Cardiac septum (tissue), 1 donor: Measurements from ENCODE around the gene IL17F. TPM values are rescaled to one million over a fixed set of nuclear protein-coding genes. Genes with fewer than 3 reads are reported as not detected.

Source experiments
- DNase-seq: peaks from one replicate; pipeline ENCODE4 v3.0.0-alpha.2; 2020; ENCODE audit warnings: low spot score
- intact Hi-C: fragments of 100-400 bp; cut with DNase I; formaldehyde crosslinking; loops from one replicate; pipeline ENCODE4 v1.14.0; 2022
- long read RNA-seq: library from polyadenylated mRNA; unstranded; transcript quantifications from one replicate; pipeline ENCODE4 v2.0.0, GENCODE V29; 2021
- total RNA-seq: library from RNA; stranded (reverse); fragmentation: NEBNext Ultra II Directional; extraction: Animal tissue kit (Norgen Biotek cat#: 25700); gene quantifications from one replicate; pipeline ENCODE4 v1.2.1, GENCODE V29; 2021
- donor health status: DM: no; HTN: no; CAD: no.

IL17F gene
- not detected for total RNA-seq
- long read RNA-seq, result 0 reads

- intact Hi-C loops, result no loop called here
- DNase-seq, result no peak
These were observed at the start of gene IL17F for GRCh38 chr6:52244400-52244799. TSS of gene IL17F (minus strand) at chr6:52244500. CDS start at chr6:52244429, 71 bp downstream.

DNA sequence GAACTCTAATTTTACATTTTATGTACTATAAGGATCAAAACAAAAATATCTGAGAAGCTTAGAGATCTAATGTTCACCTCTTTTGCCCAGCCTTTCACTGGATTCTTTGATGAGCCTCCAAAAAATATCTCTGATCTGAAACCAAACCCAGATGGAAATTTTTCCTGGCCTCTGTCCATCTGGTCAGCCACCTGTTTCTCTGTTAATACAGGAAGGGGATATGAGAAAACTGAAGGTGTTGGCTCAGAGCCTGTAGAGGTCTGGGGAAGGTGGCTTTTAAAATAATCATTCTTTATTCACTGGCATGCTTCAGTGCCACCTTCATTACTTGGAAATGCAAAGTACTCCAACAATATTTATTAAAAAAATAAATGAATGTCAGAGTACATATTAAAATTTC is 48.8 kb upstream of the IL17F start:
- intact Hi-C loops, result no loop called here
- DNase-seq, result no peak

- intact Hi-C loops, result loop anchor here (10.0 kb wide), 1 partner anchor 286 kb away; the partner anchor contains the start of gene TRAM2
- no peak for DNase-seq
These were observed 44.5 kb upstream of the IL17F start for GRCh38 chr6:52288841-52289240.

- DNase-seq, result no peak
- intact Hi-C loops, result loop anchor here (10.0 kb wide), 1 partner anchor 287 kb away; the partner anchor contains the start of gene TRAM2
These were observed 43.9 kb upstream of the IL17F start for GRCh38 chr6:52288216-52288615.

GRCh38 chr6:52286798-52287432 is 42.6 kb upstream of the IL17F start:
- intact Hi-C loops, result loop anchor here (10.0 kb wide), 1 partner anchor 288 kb away; the partner anchor contains the start of gene TRAM2
- no peak for DNase-seq

DNA sequence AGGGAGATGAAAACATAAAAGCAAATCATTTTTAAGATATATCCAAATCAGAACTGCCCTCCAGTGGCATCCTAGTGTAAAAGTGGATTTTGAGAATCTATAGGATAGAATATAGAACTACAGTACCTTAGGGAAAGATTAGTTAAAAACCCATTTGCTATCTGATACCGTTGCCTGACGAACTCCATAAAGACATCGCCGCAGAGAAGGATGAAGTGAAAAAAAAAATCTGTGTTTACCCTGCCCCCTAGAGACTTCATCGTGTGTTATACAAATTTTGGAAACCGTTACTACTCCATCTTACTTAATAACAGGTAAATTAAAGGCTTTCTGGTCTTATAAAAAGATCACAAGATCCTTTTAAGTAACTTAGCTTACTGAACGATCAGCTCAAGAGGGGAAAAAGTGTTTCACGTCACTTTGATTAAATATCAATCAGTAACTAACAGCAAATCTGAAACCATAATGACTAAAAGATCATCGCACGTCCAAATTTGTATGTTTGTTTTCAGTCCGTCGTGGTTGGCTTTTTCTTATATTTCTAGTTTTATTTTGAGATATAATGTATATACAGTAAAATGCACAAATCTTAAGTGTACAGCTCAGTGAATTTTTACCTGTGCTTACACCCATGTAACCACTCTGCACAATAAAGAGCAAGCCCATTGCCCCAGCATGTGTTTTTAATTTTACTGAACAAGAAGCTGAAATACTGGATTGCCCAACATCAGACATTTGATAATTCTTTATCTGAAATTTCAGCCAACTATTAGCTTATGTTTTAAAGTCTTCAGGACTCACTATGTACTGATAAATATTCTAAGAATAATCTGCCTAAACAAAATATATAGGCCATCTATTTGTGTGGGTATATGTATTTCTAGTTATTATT is 41.1 kb upstream of the IL17F start:
- intact Hi-C loops, result loop anchor here (1.0 to 10.0 kb wide), 4 partner anchors 77 to 381 kb away; partner anchors contain the start of genes PAQR8 and TRAM2
- DNase-seq, result no peak

DNA sequence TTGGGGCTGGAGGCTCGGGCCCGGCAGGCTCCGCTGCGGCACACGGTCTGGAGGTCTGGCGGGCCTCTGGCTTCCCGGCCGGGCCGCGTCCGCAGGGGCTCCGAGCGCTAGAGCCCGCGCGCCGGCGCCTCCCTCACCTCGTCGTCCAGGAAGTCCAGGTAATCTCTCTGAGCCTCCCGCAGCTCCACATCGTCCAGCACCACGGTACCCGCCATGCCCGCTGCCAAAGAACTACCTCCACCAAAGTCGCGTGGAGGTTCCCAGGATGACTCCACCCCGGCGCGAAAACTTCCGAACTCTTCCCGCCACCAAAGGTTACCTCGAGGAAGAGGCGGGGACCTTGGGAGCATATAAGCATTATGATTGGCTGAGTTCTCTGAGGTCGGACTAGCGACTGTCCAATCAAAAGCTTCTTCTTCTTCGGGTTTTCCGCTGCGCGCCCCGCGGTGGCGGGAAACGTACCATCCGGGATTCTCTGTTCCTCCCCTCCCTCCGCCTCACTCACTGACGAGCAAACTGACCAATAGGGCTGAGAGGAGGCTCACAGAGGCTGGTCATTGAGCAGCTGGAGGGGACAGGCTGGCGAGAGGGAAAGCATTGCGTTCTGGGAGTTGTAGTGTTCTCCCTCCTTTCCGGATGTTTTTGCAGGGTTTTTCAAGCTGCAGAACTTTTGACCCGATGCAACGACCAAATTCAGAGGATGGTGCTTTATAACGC is 40.3 kb upstream of the IL17F start, which contains the start of gene MCM3:
Gene MCM3 (minus strand): TSS at position 283 of the 717 bp plus-strand sequence. CDS start 68 bp downstream, at position 215.
- DNase-seq, result peak; percentile 98
- intact Hi-C loops, result loop anchor here (1.0 to 10.0 kb wide), 4 partner anchors 78 to 382 kb away; partner anchors contain the start of genes PAQR8 and TRAM2

- no peak for DNase-seq
- intact Hi-C loops, result loop anchor here (2.0 to 10.0 kb wide), 3 partner anchors 79 to 383 kb away; partner anchors contain the start of genes PAQR8 and TRAM2
These were observed 39.8 kb upstream of the IL17F start for GRCh38 chr6:52284131-52284459.

DNA sequence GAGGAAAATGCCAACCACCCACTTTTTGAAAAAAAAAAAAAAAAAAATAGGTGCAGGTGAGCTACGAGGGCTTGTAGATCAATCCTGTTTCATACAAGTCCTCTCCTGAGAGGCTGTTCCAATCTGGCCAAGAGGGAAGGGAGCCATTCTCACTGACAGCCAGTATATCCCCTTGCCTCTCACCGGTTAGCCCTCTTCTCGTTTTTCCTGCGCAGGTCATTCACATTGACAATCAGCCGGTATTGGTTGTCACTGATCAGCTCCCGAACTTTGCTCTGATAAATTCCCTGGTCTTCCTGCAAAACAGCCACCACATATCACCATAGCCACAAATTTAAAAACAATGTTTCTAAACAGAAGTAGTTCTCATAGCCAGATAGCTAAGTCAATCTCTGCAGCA is 38.8 kb upstream of the IL17F start:
- no peak for DNase-seq
- intact Hi-C loops, result loop anchor here (10.0 kb wide), 1 partner anchor 292 kb away; the partner anchor contains the start of gene TRAM2

GRCh38 chr6:52276130-52276529 is 31.8 kb upstream of the IL17F start:
- no peak for DNase-seq
- intact Hi-C loops, result no loop called here

DNA sequence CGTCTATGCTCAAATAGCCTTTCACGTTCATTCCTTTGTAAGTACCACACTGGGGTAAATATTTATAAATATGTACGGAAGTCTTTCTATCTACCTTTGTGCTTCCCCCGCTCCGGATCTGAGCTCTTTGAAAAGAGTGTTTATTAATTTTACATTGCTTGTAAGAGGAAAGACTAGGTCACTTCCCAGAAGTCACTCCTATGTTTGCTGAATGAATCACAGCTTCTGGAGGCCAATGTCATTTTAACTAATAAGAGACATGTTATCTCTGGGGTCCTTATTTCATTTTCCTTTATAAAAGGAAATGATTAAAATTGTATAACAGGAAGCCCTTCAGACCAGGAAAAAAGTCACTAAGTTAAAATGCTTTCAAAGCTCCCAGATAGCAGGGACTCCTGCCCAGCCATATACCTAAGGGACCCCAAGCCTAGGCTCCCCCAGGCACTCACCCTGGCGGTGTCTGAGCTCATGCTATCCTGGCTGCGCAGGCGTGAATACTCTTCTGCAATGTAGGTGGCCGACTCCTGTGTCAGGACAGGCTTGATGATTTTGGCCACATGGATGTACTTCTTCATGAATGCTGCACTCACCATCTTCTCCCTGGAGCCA is 27.7 kb upstream of the IL17F start:
- no peak for DNase-seq
- intact Hi-C loops, result no loop called here

DNA sequence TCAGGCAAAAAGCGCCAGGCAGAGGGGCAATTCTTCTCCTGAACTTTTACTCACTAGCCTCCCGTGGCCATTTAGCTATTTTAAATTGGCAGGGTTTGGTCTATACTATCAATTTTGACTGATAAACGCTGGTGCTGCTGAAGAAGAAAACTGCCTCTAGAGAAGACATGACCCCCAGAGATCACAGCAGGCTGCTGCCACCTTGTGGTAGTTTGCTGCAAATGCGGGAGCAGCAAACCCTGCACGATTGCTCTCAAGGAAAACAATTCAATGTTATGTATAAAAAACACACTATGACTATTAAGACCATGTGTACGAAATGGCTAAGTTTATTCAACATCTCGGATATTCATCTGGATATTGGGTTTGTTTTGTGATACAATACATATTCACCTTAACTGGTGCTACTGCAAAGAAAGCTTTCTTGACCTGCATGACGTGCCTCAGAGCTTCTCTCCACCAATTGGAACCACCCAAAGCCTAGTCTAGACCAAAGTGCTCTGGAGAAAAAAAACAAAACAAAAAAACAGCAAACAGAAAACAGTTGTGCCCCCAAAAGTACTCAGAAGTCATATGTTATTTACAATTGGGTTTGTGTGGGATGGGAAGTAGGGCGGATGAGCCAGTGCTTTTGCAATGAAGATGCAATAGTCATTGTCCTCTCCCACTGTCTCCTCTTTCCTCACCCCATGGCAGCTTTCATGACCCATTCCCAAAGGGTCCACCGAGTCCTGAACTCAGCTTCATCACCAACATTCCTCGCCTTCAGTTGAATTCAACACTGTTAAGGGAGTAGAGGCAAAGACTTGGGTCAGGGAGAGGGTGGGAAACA is 19.6 kb upstream of the IL17F start:
- intact Hi-C loops, result no loop called here
- DNase-seq, result no peak

GRCh38 chr6:52262620-52263344 is 18.5 kb upstream of the IL17F start:
- DNase-seq, result no peak
- intact Hi-C loops, result no loop called here

GRCh38 chr6:52261229-52261628 is 16.9 kb upstream of the IL17F start:
- intact Hi-C loops, result no loop called here
- DNase-seq, result no peak

GRCh38 chr6:52260634-52261033 is 16.3 kb upstream of the IL17F start:
- DNase-seq, result no peak
- intact Hi-C loops, result no loop called here

DNA sequence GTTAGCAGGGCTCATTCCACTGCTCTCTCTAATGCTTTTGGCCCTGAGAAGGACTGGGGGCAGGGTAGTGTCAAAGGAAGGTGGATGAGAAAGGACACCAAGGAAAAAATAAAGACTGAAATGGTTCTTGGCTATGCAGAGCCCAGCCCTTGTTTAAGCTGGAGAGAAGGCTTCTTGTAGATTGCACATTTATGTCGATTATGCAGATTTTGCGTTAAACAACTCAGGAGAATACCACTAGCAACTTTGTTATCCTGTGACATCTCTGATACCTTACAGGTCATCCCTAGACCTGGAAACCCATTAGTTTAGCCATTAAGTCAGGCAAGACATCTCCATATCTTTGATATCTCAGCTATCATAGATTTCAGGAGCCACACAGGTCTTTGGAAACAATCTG is 11.1 kb upstream of the IL17F start:
- no peak for DNase-seq
- intact Hi-C loops, result no loop called here

DNA sequence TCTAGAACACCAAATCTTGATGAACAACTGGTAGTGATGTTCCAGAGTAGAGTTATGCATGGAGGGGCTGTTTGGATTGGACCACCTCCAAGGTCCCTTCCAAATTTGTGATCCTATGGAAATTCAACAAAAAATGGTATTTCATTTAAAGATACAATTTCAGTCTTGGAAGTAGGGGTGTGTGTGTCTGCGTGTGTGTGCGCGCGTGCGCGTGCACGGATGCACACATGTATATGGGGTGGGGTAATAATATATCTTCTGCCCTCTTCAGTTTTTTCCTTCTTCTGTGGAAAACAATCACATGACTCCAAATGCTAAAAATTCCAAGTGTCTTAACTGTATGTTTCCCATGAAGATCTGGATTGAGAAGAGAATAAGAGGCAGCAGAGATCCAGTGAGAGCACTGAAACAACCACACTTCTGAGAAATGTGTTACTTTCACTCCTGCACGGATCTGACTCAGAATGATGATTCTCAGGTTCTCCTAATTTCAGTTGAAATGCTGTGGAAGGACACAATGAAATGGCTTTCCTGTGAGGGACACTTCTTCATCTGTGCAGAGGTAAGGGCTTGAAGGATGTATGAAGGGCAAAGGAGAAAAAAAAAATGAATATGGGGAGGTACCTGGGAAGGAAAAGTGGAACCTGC is 10.6 kb upstream of the IL17F start:
- intact Hi-C loops, result no loop called here
- no peak for DNase-seq
